ENCODE measurements around the gene B3GALT4. TPM values are rescaled to one million over a fixed set of nuclear protein-coding genes. Genes with fewer than 3 reads are reported as not detected.
A peak's percentile ranks its signal among the peaks of the same experiment; 100 is the strongest.
"Not testable (repeated sequence)": the region's sequence is repeated elsewhere in the genome, so short reads cannot be mapped to it uniquely, and the experiment has no call there.

Gene B3GALT4
- polyA plus RNA-seq, 5 donors, result 3.3 to 4.8 (median 3.8) TPM

GRCh38 chr6:33271468-33272274, 5.3 kb upstream of the B3GALT4 start, which contains the start of the genes RPS18 and VPS52:
Gene RPS18, plus strand, starts transcription at chr6:33272075. Its CDS starts 45 bp downstream, at chr6:33272120.
Gene VPS52, minus strand, starts transcription at chr6:33271876. Its CDS starts 201 bp downstream, at chr6:33271675.
- DNase-seq, result peak; percentile 96 to 97

GRCh38 chr6:33272275-33273128, 4.4 kb upstream of the B3GALT4 start:
- no peak for DNase-seq

GRCh38 chr6:33273129-33273923, 3.6 kb upstream of the B3GALT4 start:
- no peak for DNase-seq

GRCh38 chr6:33273924-33274902, 2.7 kb upstream of the B3GALT4 start:
- DNase-seq, result no peak

GRCh38 chr6:33275795-33276580, 935 bp upstream of the B3GALT4 start:
- DNase-seq, result not testable (repeated sequence)

- DNase-seq, result no peak
These were observed 401 bp upstream of the B3GALT4 start for GRCh38 chr6:33276581-33276863.

GRCh38 chr6:33277663-33278391, 904 bp downstream of the B3GALT4 start:
- DNase-seq, result no peak

- DNase-seq, result no peak
These were observed 1.4 kb downstream of the B3GALT4 start for GRCh38 chr6:33278392-33278741.

GRCh38 chr6:33278810-33279209, 1.9 kb downstream of the B3GALT4 start:
- no peak for DNase-seq

GRCh38 chr6:33279257-33279695, 2.4 kb downstream of the B3GALT4 start:
- DNase-seq, result no peak

- DNase-seq, result no peak
These were observed 3.1 kb downstream of the B3GALT4 start for GRCh38 chr6:33279971-33280511.

GRCh38 chr6:33280539-33280938, 3.6 kb downstream of the B3GALT4 start:
- DNase-seq, result no peak

GRCh38 chr6:33285214-33285613, 8.3 kb downstream of the B3GALT4 start:
- not testable (repeated sequence) for DNase-seq

GRCh38 chr6:33286946-33287914, 10.3 kb downstream of the B3GALT4 start:
- no peak for DNase-seq

- no peak for DNase-seq
These were observed 11.4 kb downstream of the B3GALT4 start for GRCh38 chr6:33288141-33288920.

GRCh38 chr6:33288921-33289783, 12.2 kb downstream of the B3GALT4 start, which contains the start of the genes PFDN6 and WDR46:
Gene PFDN6, plus strand, starts transcription at chr6:33289601. Its CDS starts 256 bp downstream, at chr6:33289857.
Gene WDR46, minus strand, starts transcription at chr6:33289239. Its CDS starts 69 bp downstream, at chr6:33289170.
- DNase-seq, result peak; percentile 91
